ENCODE measurements around the gene CADPS. TPM values are rescaled to one million over a fixed set of nuclear protein-coding genes. Genes with fewer than 3 reads are reported as not detected.

CADPS gene
- total and polyA plus RNA-seq, 7 donors: 1.6 to 12.5 (median 6.2) TPM; not detected in 1

DNA sequence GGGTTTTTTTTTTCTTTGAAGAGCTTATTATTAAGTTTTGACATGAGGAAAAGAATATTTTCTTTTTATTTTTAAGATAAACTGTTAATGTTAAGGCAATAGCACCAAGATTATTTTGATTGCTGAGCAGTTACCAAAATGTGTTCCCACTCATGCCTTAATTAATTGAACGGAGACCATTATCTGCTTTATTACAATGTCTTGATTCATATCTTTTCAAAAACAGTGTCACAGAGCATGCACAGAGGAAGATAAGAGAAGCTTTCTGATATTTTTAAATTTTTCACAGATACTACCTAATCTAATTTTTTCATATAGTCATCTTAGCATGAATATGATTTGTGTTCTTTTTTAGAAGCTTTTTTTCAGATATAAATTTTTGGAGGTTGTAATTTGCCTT, 395.2 kb downstream of the CADPS start:
- DNase-seq: no peak
- H3K27ac ChIP-seq: no peak overlapping the region
- WGBS, 2 donors: 85 to 90% methylated on average over 1 of the region's 1 CpG
- no peaks in the 10 kb centered on the region for H3K27me3 ChIP-seq
- no peak overlapping the region for H3K4me3 ChIP-seq
- intact Hi-C loops (cut with DNase I): no loop called here
- no peak for TF ChIP-seq POLR2AphosphoS5 (IDR thresholded peaks at IDR 0.05)
- no peak for TF ChIP-seq EP300 (IDR thresholded peaks at IDR 0.05)
- TF ChIP-seq, protein P1, sequence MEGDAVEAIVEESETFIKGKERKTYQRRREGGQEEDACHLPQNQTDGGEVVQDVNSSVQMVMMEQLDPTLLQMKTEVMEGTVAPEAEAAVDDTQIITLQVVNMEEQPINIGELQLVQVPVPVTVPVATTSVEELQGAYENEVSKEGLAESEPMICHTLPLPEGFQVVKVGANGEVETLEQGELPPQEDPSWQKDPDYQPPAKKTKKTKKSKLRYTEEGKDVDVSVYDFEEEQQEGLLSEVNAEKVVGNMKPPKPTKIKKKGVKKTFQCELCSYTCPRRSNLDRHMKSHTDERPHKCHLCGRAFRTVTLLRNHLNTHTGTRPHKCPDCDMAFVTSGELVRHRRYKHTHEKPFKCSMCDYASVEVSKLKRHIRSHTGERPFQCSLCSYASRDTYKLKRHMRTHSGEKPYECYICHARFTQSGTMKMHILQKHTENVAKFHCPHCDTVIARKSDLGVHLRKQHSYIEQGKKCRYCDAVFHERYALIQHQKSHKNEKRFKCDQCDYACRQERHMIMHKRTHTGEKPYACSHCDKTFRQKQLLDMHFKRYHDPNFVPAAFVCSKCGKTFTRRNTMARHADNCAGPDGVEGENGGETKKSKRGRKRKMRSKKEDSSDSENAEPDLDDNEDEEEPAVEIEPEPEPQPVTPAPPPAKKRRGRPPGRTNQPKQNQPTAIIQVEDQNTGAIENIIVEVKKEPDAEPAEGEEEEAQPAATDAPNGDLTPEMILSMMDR (IDR thresholded peaks at IDR 0.05): no peak
- TF ChIP-seq POLR2A (IDR thresholded peaks at IDR 0.05): no peak
- no peaks in the 10 kb centered on the region for H3K9me3 ChIP-seq
- H3K4me1 ChIP-seq: no peaks in the 10 kb centered on the region
- no peaks in the 10 kb centered on the region for H3K36me3 ChIP-seq

DNA sequence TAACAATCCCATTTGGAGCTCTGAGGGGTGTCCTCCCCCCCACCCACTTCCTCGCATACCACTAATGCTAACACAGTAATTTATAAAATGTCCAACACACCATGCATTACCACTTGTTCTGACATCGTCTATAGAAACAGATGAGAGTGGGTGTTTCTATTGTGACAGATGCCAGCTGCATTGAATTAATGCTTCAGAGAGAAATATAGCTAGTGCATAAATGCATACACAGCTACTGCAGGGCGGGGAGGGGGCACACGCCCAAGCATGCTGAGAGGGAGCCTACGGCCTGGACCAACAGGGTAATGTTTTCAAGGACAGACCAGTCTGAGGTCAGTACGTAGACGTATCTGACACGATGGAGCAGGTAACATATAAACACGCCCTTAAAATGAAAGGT, 395.9 kb downstream of the CADPS start:
- WGBS, 2 donors: 74 to 77% methylated on average over 9 of the region's 9 CpGs
- Histone ChIP-seq H3K27me3 (no peaks in the 10 kb centered on the region), H3K36me3 (no peaks in the 10 kb centered on the region), H3K4me1 (no peaks in the 10 kb centered on the region), H3K9me3 (no peaks in the 10 kb centered on the region), H3K27ac (no peak overlapping the region), H3K4me3 (no peak overlapping the region)
- no peak for DNase-seq
- TF ChIP-seq, protein P1 (IDR thresholded peaks at IDR 0.05): no peak
- TF ChIP-seq POLR2A (IDR thresholded peaks at IDR 0.05) (no peak), POLR2AphosphoS5 (IDR thresholded peaks at IDR 0.05) (no peak), EP300 (IDR thresholded peaks at IDR 0.05) (no peak)
- intact Hi-C loops (cut with DNase I): no loop called here

- DNase-seq: no peak
- Histone ChIP-seq H3K27ac (no peak overlapping the region), H3K4me3 (no peak overlapping the region), H3K4me1 (no peaks in the 10 kb centered on the region), H3K27me3 (no peaks in the 10 kb centered on the region), H3K36me3 (no peaks in the 10 kb centered on the region), H3K9me3 (no peaks in the 10 kb centered on the region)
- TF ChIP-seq, protein P1 (IDR thresholded peaks at IDR 0.05): no peak
- TF ChIP-seq POLR2AphosphoS5 (IDR thresholded peaks at IDR 0.05) (no peak), EP300 (IDR thresholded peaks at IDR 0.05) (no peak), POLR2A (IDR thresholded peaks at IDR 0.05) (no peak)
- intact Hi-C loops (cut with DNase I): no loop called here
These were observed 399.9 kb downstream of the CADPS start for GRCh38 chr3:62475306-62475705.

GRCh38 chr3:62467966-62468722, 407.1 kb downstream of the CADPS start:
- DNase-seq: no peak
- WGBS, 2 donors: 61 to 76% methylated on average over 4 of the region's 4 CpGs
- intact Hi-C loops (cut with DNase I): no loop called here
- Histone ChIP-seq H3K27me3 (no peaks in the 10 kb centered on the region), H3K27ac (no peak overlapping the region), H3K9me3 (no peaks in the 10 kb centered on the region), H3K4me3 (no peak overlapping the region), H3K4me1 (no peaks in the 10 kb centered on the region), H3K36me3 (no peaks in the 10 kb centered on the region)
- TF ChIP-seq, protein P1 (IDR thresholded peaks at IDR 0.05): no peak
- TF ChIP-seq POLR2A (IDR thresholded peaks at IDR 0.05) (no peak), POLR2AphosphoS5 (IDR thresholded peaks at IDR 0.05) (no peak), EP300 (IDR thresholded peaks at IDR 0.05) (no peak)

DNA sequence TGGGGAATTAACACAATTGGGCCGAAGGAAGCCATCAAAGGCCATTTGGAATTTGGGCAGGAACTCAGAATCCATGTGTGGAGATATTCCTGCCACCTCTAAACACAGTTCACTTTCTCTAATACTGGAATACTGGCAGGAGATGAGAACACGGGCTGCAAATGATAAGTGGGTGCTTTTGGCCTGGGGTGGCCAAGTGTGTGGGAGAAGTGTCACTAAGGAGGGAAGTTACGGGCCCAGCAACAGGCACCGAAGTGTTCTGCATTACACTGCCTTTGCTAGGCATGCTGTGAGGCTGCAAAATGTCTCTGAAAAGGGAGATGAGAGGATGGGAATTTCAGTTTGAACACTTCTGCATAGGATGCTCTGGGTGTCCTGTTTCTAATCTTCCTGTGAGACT, 412.4 kb downstream of the CADPS start:
- Histone ChIP-seq H3K36me3 (no peaks in the 10 kb centered on the region), H3K9me3 (no peaks in the 10 kb centered on the region), H3K4me3 (no peak overlapping the region), H3K27me3 (no peaks in the 10 kb centered on the region), H3K4me1 (no peaks in the 10 kb centered on the region), H3K27ac (no peak overlapping the region)
- DNase-seq: no peak
- TF ChIP-seq, protein P1 (IDR thresholded peaks at IDR 0.05): no peak
- TF ChIP-seq POLR2A (IDR thresholded peaks at IDR 0.05): no peak
- TF ChIP-seq POLR2AphosphoS5 (IDR thresholded peaks at IDR 0.05): no peak
- TF ChIP-seq EP300 (IDR thresholded peaks at IDR 0.05): no peak
- WGBS, 2 donors: 85 to 91% methylated on average over 4 of the region's 4 CpGs
- intact Hi-C loops (cut with DNase I): no loop called here

All from sigmoid colon (tissue), 7 donors.